Right lung (tissue), 5 donors: ENCODE data around the gene DIP2C. TPM values are rescaled to one million over a fixed set of nuclear protein-coding genes. Genes with fewer than 3 reads are reported as not detected.
"Not testable (repeated sequence)": the region's sequence is repeated elsewhere in the genome, so short reads cannot be mapped to it uniquely, and the experiment has no call there.

Source experiments
- DNase-seq, 2 donors: peaks; one replicate each; pipeline ENCODE4 v3.0.0-alpha.2; 2013
- polyA plus RNA-seq, 5 donors: library from polyadenylated mRNA; unstranded; fragments of 120-200 nt; gene quantifications; one replicate each; pipeline versions ENCODE4 v1.2.1 to v1.2.3, GENCODE V29; 2013; ENCODE audit warnings: inconsistent platforms in 1 of 5, low replicate concordance in 1 of 5; ENCODE audit not compliant: insufficient read length in 5 of 5, insufficient read depth in 1 of 5

Gene DIP2C
- polyA plus RNA-seq, 5 donors: 15.8 to 20.3 (median 17.9) TPM

GRCh38 chr10:697097-697875 lies 7.8 kb upstream of the DIP2C start:
- no peak for DNase-seq

DNA sequence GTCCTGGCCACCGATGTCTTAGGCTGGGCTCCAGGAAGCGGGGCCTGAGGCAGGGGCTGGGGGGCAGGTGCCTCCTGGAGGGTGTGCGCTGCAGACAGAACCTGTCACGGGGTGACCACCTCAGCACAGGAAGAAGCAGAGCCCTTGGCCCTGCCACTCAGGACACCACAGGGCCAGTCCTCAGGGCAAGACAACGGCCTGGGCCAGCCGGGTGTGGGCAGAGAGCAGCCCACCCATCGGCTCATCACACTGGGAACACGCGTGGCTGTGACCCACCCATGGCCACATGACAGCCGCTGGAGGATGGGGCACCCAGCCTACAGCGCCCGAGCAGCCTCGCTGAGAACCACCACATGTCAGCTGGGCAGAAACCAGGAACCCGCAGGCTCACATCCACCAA lies 5.9 kb upstream of the DIP2C start:
- no peak for DNase-seq

DNA sequence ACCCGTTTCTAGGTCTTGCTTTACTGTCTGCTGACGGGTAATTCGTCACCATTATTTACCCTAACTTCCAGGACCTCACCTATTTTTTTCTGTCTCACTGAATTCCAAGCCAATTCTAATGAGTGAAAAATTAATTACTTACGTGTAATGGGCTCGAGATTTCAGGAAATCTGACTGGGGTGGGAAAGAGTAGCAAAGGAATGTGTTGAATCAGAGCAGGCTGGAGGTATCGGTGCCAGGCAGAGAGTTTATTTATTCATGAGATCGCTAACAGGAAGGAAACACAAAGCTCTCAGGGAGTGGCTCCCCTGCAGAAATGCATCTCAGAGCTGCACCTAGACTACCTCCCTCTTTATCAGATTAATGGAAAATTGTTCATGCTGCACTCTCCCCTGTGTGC lies 4.0 kb upstream of the DIP2C start:
- no peak for DNase-seq

- no peak for DNase-seq
Observed at GRCh38 chr10:692682-693351, 3.3 kb upstream of the DIP2C start.

- no peak for DNase-seq
Observed at GRCh38 chr10:691216-691615, 1.7 kb upstream of the DIP2C start.

DNA sequence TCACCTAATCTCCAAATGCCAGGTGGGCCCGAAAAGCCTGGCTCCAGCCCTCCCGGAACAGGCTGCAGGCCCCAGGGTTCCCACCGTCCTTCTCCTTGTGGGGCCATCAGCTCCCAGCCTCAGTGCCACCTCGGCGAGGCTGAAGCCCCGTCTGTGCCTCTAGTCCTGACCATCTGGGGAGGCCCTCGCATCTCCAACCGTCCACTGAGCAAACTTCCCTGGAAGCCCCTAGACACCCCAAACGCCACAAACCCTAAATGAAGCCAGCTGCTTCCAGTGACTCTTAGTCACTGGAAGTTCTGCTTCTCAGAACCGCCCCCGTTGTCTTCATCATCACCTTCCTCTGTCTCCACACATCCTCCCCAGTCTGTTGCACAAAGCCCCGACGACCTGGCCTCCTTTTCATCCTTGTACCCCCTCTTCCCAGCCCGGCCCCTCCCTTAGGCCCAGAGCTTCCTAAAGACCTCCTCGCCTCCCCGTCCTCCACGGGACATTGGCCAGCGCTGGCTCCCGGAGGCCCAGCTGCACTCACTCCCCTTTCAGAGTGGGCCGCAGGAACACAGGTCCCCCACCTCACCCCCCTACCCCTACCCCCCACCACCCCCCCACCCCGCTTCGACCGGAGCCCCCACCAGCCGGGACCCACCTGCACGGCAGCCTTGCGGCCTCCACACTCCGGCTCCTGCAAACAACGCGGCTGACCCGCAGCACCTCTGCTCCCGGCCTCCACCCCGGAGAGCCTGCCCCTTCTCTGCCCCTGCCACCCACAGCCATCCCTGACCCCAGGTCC lies 1.1 kb upstream of the DIP2C start:
- DNase-seq: no peak

GRCh38 chr10:689121-689451 lies 382 bp downstream of the DIP2C start:
- no peak for DNase-seq

GRCh38 chr10:688312-689120 lies 952 bp downstream of the DIP2C start:
- DNase-seq: peak; percentile 26 to 42

GRCh38 chr10:687583-688311 lies 1.7 kb downstream of the DIP2C start:
- DNase-seq: no peak

GRCh38 chr10:686155-686931 lies 3.1 kb downstream of the DIP2C start:
- DNase-seq: no peak

DNA sequence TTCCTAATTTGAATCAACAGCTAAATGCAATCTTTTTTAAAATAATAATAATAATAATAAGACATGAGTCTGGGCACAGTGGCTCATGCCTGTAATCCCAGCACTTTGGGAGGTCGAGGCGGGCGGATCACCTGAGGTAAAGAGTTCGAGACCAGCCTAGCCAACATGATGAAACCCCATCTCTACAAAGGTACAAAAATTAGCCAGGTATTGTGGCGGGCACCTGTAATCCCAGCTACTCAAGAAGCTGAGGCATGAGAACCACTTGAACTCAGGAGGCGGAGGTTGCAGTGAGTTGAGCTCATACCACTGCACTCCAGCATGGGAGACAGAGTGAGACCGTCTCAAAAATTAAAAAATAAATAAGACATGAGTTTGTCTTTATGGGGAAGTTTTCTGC lies 3.9 kb downstream of the DIP2C start:
- no peak for DNase-seq

DNA sequence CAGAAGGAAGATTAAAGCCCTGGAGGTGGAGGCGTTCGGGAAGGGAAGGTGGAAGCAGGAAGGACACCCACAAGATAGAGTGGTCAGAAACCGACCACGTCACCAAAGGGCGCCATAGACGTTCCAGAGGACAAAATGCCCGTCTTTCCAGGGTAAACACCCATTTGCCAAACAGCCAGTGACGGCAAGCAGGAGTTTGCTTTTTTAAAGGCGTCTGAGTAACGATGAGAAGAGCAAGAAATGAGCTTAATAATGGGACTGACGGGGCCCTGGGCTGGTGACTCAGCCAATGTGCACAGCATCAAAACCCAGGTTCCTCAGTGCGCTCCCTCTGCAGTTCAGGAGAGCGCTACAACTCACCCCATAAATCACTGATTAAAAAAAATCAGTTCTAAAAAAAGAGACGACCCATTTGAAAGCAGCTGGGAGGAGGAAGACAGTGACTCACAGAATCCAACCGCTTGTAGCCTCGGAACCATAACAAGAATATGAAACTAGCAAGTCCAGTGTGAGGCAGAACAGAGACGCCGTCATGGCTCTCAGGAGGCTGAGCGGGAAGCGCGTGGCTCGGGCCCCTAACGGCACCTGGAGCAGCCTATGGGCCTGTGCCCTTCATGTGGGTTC lies 5.9 kb downstream of the DIP2C start:
- DNase-seq: no peak

GRCh38 chr10:682931-683447 lies 6.5 kb downstream of the DIP2C start:
- no peak for DNase-seq

DNA sequence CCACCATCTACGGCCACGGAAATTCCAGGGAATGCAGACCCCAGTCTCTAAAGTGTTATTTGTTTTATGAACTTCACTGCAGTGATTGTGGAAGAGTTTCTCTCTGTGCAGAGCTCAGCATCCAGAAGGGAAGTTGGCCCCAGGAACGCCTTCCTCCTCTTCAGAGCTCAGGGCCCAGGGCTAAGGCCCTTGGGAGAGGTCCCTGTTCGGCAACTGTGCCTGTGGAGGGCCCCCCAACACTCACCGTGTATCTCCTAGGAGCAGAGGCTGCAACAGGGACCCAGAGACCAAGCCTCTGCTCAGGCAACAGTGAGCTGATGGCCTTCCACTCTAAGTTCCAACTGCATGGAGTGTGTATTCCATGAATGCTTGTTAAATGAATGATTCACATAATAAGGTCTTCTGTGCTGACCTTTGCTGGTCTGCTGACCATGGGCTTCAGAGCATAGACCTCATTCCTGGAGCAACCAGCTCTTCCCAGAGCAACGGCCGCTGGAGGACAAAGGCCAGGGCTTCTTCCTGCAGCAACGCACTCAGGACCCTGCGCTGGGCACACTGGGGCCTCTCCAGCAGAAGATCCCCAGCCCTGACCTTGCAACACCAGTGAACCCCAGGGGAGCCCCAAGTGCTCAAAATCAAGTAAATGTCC lies 7.7 kb downstream of the DIP2C start:
- no peak for DNase-seq

DNA sequence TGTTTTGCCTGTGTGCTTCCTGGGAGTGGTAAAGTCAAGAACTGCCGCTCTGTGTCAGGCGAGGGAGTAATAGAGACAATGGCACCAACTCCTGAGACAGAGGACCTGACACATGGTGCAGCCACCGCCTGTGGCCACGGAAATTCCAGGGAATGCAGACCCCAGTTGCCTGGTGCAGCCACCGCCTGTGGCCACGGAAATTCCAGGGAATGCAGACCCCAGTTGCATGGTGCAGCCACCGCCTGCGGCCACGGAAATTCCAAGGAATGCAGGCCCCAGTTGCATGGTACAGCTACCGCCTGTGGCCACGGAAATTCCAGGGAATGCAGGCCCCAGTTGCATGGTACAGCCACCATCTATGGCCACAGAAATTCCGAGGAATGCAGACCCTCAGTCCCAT lies 8.7 kb downstream of the DIP2C start:
- no peak for DNase-seq

DNA sequence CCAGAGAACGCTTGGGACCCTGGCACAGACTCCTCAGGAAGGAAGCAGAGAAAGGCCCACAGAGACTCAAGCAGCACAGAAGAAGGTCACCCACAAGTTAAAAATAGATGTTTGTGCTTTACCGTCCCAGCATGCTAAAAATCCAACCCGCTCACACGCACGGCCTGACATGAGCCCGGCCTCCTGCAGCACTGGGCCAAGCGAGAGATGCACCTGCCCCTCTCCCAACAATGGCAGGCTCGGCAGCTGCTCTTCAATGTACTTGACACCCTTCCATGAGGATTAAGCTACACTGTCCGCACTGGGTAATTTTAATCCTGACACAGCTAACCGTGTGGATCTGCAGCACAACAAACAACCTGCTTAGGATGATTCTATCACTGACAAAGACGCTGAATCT lies 9.3 kb downstream of the DIP2C start:
- DNase-seq: no peak

DNA sequence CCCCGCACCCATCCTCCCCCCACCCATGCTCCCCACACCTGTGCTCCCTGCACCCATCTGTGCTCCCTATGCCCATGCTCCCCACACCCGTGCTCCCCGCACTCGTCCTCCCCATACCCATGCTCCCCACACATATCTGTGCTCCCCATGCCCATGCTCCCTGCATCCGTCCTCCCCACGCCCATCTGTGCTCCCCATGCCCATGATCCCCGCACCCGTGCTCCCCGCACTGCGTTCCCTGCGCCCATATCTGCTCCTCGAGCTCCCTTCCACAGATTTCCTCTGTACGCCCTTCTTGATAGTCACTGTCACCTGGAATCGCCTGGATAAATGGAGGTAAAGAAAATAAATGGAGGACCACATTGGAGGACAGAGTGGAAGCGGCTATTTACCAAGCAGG lies 9.9 kb downstream of the DIP2C start:
- DNase-seq: no peak

DNA sequence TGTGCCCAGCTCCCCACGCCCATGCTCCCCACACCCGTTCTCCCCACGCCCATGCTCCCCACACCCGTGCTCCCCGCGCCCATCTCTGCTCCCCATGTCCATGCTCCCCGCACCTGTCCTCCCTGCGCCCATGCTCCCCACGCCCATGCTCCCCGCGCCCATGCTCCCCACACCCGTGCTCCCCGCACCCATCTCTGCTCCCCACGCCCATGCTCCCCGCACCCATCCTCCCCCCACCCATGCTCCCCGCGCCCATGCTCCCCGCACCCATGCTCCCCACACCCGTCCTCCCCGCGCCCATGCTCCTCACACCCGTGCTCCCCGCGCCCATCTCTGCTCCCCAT lies 10.8 kb downstream of the DIP2C start:
- DNase-seq: not testable (repeated sequence)
